SK-N-SH (cell line): ENCODE measurements around the gene CD274. TPM values are rescaled to one million over a fixed set of nuclear protein-coding genes. Genes with fewer than 3 reads are reported as not detected.
"Not testable (repeated sequence)": the region's sequence is repeated elsewhere in the genome, so short reads cannot be mapped to it uniquely, and the experiment has no call there.

Source experiments
- CTCF ChIA-PET: fragments of 300-600, 350-600 bp; formaldehyde crosslinking; extraction: SDS; loops from one replicate; lab custom pipeline; 2021; lab: Yijun Ruan, JAX
- POLR2A ChIA-PET: fragments of 350-600 bp; sonication (Branson Sonifier 250); formaldehyde crosslinking; extraction: SDS; loops from one replicate; lab custom pipeline; 2020; ENCODE audit warnings: antibody characterized with exemption, inconsistent platforms; lab: Yijun Ruan, JAX
- DNase-seq: peaks from one replicate; pipeline ENCODE4 v3.0.0; 2012
- H2AFZ ChIP-seq: fragments of 200-600 bp; sonication (generic); 2 replicates; pipeline ENCODE4 v1.8.1; 2016; ENCODE audit warnings: antibody characterized with exemption, mild to moderate bottlenecking, low read depth
- H3F3A ChIP-seq: fragments of 200-600 bp; sonication (generic); replicated peaks from 2 replicates; pipeline ENCODE3; 2016; ENCODE audit warnings: antibody characterized with exemption, mild to moderate bottlenecking; ENCODE audit not compliant: insufficient read depth
- H3K27ac ChIP-seq, 2 experiments: fragments of 200-500 bp in 1 of 2; fragments of 200-600 bp in 1 of 2; sonication (Bioruptor generic) in 1 of 2; sonication (generic), shearing (Covaris generic) in 1 of 2; 2 replicates each; pipeline versions ENCODE4 v1.5.1 to v1.6.1; 2014 to 2016; ENCODE audit warnings: low read depth in 2 of 2, inconsistent platforms in 1 of 2, low read length in 1 of 2, mild to moderate bottlenecking in 1 of 2, mixed read lengths in 1 of 2
- H3K27me3 ChIP-seq: fragments of 200-600 bp; sonication (generic), shearing (Covaris generic); 2 replicates; pipeline ENCODE4 v1.6.1; 2016; ENCODE audit warnings: mixed run types; ENCODE audit not compliant: insufficient read depth
- H3K36me3 ChIP-seq, 2 experiments: fragments of 200-500 bp in 1 of 2; fragments of 200-600 bp in 1 of 2; sonication (Bioruptor generic) in 1 of 2; sonication (generic) in 1 of 2; replicated peaks in 1 of 2; 2 replicates each; pipeline versions ENCODE3 to v1.5.1; 2014 to 2016; ENCODE audit warnings: low read length in 1 of 2, mild to moderate bottlenecking in 1 of 2; ENCODE audit not compliant: insufficient read depth in 2 of 2, control insufficient read depth in 1 of 2
- H3K4me1 ChIP-seq, 2 experiments: fragments of 200-500 bp in 1 of 2; fragments of 200-600 bp in 1 of 2; sonication (Bioruptor generic) in 1 of 2; sonication (generic), shearing (Covaris generic) in 1 of 2; 2 replicates each; pipeline versions ENCODE4 v1.5.1 to v1.6.1; 2014 to 2016; ENCODE audit warnings: low read depth in 1 of 2, low read length in 1 of 2, mixed run types in 1 of 2; ENCODE audit not compliant: insufficient read depth in 2 of 2, control insufficient read depth in 1 of 2
- H3K4me2 ChIP-seq: fragments of 200-600 bp; sonication (generic), shearing (Covaris generic); 2 replicates; pipeline ENCODE4 v1.6.1; 2017; ENCODE audit warnings: mixed run types
- H3K4me3 ChIP-seq, 2 experiments: fragments of 200-500 bp in 1 of 2; fragments of 200-600 bp in 1 of 2; sonication (Bioruptor generic) in 1 of 2; sonication (generic), shearing (Covaris generic) in 1 of 2; 2 replicates each; pipeline versions ENCODE4 v1.5.1 to v1.8.1; 2014 to 2016; ENCODE audit warnings: low read depth in 2 of 2, inconsistent platforms in 1 of 2, low read length in 1 of 2, mild to moderate bottlenecking in 1 of 2, mixed read lengths in 1 of 2, moderate library complexity in 1 of 2
- H3K79me2 ChIP-seq: fragments of 200-600 bp; sonication (generic); 2 replicates; pipeline ENCODE4 v1.8.1; 2017; ENCODE audit warnings: mild to moderate bottlenecking; ENCODE audit not compliant: insufficient read depth
- H3K9ac ChIP-seq: fragments of 200-600 bp; sonication (generic); 2 replicates; pipeline ENCODE4 v1.6.1; 2017; ENCODE audit warnings: mixed run types
- H3K9me2 ChIP-seq: fragments of 200-600 bp; sonication (generic); 2 replicates; pipeline ENCODE4 v1.6.1; 2017; ENCODE audit warnings: mixed run types
- H3K9me3 ChIP-seq: fragments of 200-600 bp; sonication (generic); 2 replicates; pipeline ENCODE4 v1.6.1; 2017; ENCODE audit warnings: mixed run types, mild to moderate bottlenecking, moderate library complexity
- H4K20me1 ChIP-seq: fragments of 200-600 bp; sonication (generic); 2 replicates; pipeline ENCODE4 v1.6.1; 2017; ENCODE audit warnings: mild to moderate bottlenecking, mixed run types; ENCODE audit not compliant: insufficient read depth
- EZH2phosphoT487 ChIP-seq: fragments of 200-600 bp; sonication (generic); IDR thresholded peaks from 2 replicates; pipeline ENCODE4 v1.6.1; 2017; ENCODE audit warnings: low read depth, mixed run types, mild to moderate bottlenecking, antibody characterized with exemption, moderate library complexity, borderline replicate concordance
- FOSL2 ChIP-seq: IDR thresholded peaks from 2 replicates; pipeline ENCODE4 v1.4.0; 2012; ENCODE audit warnings: low read depth, mild to moderate bottlenecking, moderate library complexity, borderline replicate concordance
- MAX ChIP-seq: IDR thresholded peaks from 2 replicates; pipeline ENCODE4 v1.4.0; 2012; ENCODE audit warnings: low read depth
- PBX3 ChIP-seq: IDR thresholded peaks from 2 replicates; pipeline ENCODE4; 2012
- SIN3A ChIP-seq: IDR thresholded peaks from 2 replicates; pipeline ENCODE4 v1.6.1; 2012; ENCODE audit warnings: low read depth, mild to moderate bottlenecking, low read length, moderate library complexity, borderline replicate concordance
- USF2 ChIP-seq: fragments of 150-350 bp; IDR thresholded peaks from 2 replicates; pipeline ENCODE4 v1.6.1; 2017; ENCODE audit warnings: antibody characterized with exemption, low read length, low read depth, borderline replicate concordance
- YY1 ChIP-seq: IDR thresholded peaks from 2 replicates; pipeline ENCODE4 v1.4.0; 2012; ENCODE audit warnings: low read depth, mild to moderate bottlenecking
- WGBS: methylation state at CpG from one replicate; pipeline ENCODE4 v1.1.6; 2017; ENCODE audit warnings: low lambda C conversion rate; 5-methylcytosine and 5-hydroxymethylcytosine counted together
- polyA plus RNA-seq, 3 experiments: library from polyadenylated mRNA; depleted of rRNA; stranded (reverse); fragments of >200 nt; gene quantifications; 2 replicates each; pipeline ENCODE4 v1.2.3, GENCODE V29; 2012
- TF ChIP-seq, protein P1 (sequence below): fragments of 200-600 bp; sonication (generic); IDR thresholded peaks from 2 replicates; pipeline ENCODE4 v1.6.1; 2017; ENCODE audit warnings: antibody characterized with exemption, mild to moderate bottlenecking, moderate library complexity

CD274 gene
- polyA plus RNA-seq, 1 of the 3 experiments (the other 2 are of a cell fraction): 25.8 TPM

- H4K20me1 ChIP-seq: no peaks in the 10 kb centered on the region
- WGBS: 62% methylated on average over 2 of the region's 2 CpGs
- no peak overlapping the region for H3K4me3 ChIP-seq
- H3K27me3 ChIP-seq: no peaks in the 10 kb centered on the region
- H3K9me2 ChIP-seq: no peaks in the 10 kb centered on the region
- no peaks in the 10 kb centered on the region for H3K9me3 ChIP-seq
- H3K4me2 ChIP-seq: no peak overlapping the region
- H3K27ac ChIP-seq: no peak overlapping the region
- no peak overlapping the region for H3K9ac ChIP-seq
- H3K4me1 ChIP-seq: peaks cover 0 to 18% of the 10 kb centered on the region in 2 experiments; a peak in 3 of 4 replicates
- DNase-seq: no peak
- H2AFZ ChIP-seq: no peak overlapping the region
- ChIA-PET CTCF (interaction anchor here (0.6 to 6.1 kb wide), 5 partner anchors 146 to 682 kb away, joined by 3 to 71 read pairs (median 5); partner anchors contain the start of gene INSL6), POLR2A (no interaction called here)
- H3K79me2 ChIP-seq: no peaks in the 10 kb centered on the region
- H3K36me3 ChIP-seq: no peaks in the 10 kb centered on the region
- peaks cover 29% of the 10 kb centered on the region for H3F3A ChIP-seq
- TF ChIP-seq EZH2phosphoT487 (no peak), SIN3A (no peak), MAX (no peak), YY1 (no peak), USF2 (no peak), FOSL2 (no peak), PBX3 (no peak)
- TF ChIP-seq, protein P1, sequence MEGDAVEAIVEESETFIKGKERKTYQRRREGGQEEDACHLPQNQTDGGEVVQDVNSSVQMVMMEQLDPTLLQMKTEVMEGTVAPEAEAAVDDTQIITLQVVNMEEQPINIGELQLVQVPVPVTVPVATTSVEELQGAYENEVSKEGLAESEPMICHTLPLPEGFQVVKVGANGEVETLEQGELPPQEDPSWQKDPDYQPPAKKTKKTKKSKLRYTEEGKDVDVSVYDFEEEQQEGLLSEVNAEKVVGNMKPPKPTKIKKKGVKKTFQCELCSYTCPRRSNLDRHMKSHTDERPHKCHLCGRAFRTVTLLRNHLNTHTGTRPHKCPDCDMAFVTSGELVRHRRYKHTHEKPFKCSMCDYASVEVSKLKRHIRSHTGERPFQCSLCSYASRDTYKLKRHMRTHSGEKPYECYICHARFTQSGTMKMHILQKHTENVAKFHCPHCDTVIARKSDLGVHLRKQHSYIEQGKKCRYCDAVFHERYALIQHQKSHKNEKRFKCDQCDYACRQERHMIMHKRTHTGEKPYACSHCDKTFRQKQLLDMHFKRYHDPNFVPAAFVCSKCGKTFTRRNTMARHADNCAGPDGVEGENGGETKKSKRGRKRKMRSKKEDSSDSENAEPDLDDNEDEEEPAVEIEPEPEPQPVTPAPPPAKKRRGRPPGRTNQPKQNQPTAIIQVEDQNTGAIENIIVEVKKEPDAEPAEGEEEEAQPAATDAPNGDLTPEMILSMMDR: no peak
These were observed 6.5 kb upstream of the CD274 start for GRCh38 chr9:5443850-5444249.

- H2AFZ ChIP-seq, H3K9me2 ChIP-seq, H3K4me3 ChIP-seq, CTCF ChIA-PET, H3K9me3 ChIP-seq, H3K36me3 ChIP-seq, H3K27me3 ChIP-seq, H3K4me2 ChIP-seq, H4K20me1 ChIP-seq, DNase-seq, H3K9ac ChIP-seq, H3K27ac ChIP-seq, POLR2A ChIA-PET: not testable (repeated sequence)
- H3K4me1 ChIP-seq: peaks cover 0 to 18% of the 10 kb centered on the region in 2 experiments; a peak in 2 of 4 replicates
- WGBS: 84% methylated on average over 4 of the region's 4 CpGs
- peaks cover 12% of the 10 kb centered on the region; the same call in 1 of the 2 replicates for H3K79me2 ChIP-seq
- peaks cover 34% of the 10 kb centered on the region for H3F3A ChIP-seq
These were observed 5.2 kb upstream of the CD274 start for GRCh38 chr9:5445096-5445495.
